HepG2 (cell line): ENCODE measurements around the gene TNFAIP3.

ENCODE experiments used
- KDM5A ChIP-seq: fragments of 200-600 bp; sonication (generic); IDR thresholded peaks from 2 replicates; pipeline ENCODE4 v1.7.0; 2018; ENCODE audit warnings: antibody characterized with exemption, mild to moderate bottlenecking, low read length, borderline replicate concordance
- REL ChIP-seq: sonication (generic); formaldehyde crosslinking; conservative IDR thresholded peaks from 2 replicates; pipeline ENCODE4 v1.8.0; 2022; ENCODE audit warnings: mild to moderate bottlenecking, missing genetic modification reagents, moderate library complexity

DNA sequence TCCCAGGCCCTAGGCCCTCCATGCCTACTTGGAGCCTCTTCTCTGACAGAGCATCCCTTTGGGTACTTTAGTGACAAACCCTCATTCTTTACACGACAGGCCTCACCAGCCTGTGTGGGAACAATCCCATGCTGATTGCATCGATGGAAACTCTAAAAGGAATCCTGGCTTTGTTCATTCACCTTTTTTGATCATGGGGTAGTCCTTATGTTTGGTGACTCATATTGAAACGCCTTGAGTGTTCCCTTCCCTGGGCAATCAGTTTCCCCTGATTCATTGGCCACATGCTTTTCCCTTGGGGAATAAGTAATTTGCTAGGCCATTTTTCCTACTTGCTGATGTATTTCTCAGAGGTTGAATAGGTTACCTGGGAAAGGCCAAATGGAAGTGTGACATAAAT is 14.7 kb upstream of the TNFAIP3 start:
- TF ChIP-seq KDM5A (no peak), REL (no peak)
